NCI-H2171 treated with DMSO at 0.1 percent for 48 hours (cell line): Measurements from ENCODE around the gene UHMK1.

Experiments
- DNase-seq: peaks from one replicate; lab custom pipeline; 2025; lab: John Stamatoyannopoulos, UW

Gene UHMK1

DNA sequence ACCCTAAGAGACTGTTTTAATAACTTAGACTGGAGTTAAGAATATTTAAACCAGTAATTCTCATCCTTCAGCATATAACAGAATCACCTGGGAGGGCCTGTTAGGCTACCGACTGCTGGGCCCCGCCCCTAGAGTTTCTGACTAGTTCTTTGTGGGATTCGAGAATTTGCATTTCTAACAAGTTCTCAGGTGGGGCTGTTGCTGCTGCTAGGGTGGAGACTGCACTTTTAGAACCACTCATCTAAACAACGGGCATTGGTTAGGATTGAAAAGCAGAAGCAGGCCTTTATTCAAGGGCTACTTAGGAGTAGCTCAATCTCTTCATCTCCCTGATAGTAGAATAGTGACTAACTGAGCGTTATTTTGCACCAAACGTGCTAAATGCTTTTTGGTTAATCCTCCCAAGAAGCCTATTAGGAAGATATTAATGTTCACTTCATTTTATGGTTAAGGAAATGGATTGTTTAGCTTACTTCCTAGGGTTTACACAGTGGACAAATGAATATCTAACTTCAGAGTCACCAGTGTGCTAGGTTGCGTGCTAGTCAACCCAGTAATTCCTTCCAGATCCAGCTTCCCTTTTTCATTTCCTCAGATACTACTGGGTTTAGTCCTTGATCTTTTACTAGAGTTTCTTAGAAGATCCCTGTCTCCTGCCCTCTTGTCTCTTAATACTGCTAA is 32.8 kb downstream of the UHMK1 start:
- DNase-seq = no peak

- no peak for DNase-seq
Measured at GRCh38 chr1:162530988-162531319, 33.3 kb downstream of the UHMK1 start.

GRCh38 chr1:162535501-162535900 is 37.9 kb downstream of the UHMK1 start:
- no peak for DNase-seq

- no peak for DNase-seq
Measured at GRCh38 chr1:162536511-162536910, 38.9 kb downstream of the UHMK1 start.

GRCh38 chr1:162537216-162537615 is 39.6 kb downstream of the UHMK1 start:
- no peak for DNase-seq

DNA sequence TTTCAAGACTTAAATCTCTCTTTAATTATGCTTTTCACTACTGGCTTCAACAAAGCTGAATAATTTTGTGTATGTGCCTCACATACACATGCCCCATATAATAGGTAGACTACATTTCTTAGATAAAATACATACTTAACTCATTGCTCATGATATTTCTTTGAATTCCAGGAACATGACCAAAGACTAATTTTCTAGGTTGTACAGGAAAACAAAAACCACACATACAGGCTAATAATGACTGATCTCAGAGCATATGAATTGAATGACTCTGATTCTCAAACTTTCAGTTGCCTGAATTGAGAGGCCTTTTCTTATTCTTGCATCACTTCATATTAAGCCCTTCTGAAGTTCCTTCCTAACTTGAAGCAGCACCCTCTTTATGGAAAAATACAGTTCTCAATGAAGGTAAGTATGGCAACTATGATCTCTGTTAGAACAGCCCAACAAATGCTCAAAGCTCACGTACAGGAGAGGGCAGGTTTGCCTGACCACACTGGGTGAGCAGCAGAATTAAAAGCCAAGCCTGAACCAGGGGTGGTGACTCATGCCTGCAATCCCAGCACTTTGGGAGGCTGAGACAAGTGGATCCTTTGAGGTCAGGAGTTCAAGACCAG is 41.3 kb downstream of the UHMK1 start:
- no peak for DNase-seq

- no peak for DNase-seq
Measured at GRCh38 chr1:162541619-162542141, 44.1 kb downstream of the UHMK1 start.

DNA sequence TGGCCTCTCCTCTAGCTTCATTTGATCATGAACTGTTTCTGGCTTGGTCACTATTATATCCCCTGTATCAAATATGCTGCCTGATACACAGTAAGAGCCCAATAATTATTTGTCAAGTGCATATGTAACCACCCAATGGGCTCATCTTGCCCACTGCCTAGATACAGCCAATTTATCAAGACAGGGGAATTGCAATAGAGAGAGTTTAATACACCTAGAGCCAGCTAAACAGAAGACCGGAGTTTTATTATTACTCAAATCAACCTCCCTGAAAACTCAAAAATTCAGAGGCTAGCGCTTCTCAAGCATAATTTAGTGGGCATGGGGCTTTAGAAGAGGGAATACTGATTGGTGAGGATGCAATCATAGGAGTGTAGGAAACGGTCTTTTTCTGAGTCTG is 45.6 kb downstream of the UHMK1 start:
- no peak for DNase-seq

DNA sequence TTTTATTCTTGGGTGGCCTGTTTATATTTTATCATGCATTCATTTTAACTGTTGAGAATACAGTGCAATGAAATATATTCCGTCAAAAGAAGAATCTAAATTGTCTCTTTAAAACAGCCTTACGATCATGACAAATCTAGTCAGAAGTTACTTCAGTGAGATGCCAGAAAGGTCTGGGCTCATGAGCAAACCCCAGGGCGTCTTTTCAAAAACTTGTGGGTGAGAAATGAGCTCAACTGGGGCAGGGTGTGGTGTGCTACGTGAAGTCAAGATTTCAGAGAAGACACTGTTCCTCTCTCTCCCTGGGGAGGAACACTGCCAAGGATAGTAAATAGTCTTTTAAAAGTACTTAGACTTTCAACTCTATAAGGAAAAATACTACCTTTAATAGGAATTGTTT is 50.6 kb downstream of the UHMK1 start:
- no peak for DNase-seq

- no peak for DNase-seq
Measured at GRCh38 chr1:162549001-162549400, 51.4 kb downstream of the UHMK1 start.

DNA sequence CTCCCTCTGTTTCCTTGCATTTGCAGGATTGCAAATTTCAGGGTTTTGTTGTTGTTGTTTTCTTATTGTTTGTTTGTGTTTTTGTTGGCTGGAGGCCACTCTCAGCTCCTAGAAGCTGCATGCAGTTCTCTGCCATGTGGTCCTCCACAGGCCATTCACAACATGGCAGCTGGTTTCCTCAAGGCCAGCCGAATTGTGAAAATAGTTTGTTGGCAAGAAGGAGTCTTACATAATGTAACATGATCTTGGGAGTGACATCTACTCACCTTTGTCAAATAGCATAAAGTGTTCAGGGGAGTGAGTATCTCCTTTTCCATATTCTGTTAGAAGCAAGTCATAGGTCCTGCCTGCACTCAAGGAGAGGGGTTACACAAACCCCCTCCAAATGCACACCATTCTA is 53.3 kb downstream of the UHMK1 start:
- DNase-seq = peak; percentile 69

DNA sequence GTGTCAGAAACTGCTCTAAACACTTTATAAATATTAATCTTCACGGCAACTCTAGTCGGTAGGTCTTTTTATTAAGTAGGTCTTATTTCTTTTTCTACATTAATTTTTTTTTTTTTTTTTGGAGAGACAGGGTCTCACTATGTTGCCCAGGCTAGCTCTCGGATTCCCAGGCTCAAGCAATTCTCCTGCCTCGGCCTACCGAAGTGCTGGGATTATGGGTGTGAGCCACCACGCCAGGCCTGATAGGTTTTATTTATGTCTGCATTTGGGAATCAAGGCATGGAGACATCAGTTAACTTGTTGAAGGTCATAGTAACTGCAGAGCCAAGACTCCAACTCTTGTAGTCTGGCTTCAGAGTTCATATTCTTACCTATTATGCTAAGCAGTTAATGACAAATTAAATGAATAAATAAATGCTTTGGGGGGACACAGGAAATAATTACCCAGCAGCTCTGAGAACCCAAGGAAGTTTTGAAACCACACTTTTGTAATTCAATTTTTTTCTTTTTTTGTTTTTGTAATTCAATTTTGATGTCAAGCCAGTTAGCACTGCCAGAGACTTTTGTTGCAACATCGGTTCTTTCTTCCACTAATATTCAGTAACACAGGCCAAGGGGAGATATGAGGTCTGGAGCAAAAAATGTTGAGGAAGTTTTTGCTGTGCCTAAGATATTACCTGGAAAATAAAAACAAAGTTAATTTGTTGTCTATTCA is 54.5 kb downstream of the UHMK1 start:
- DNase-seq = no peak

DNA sequence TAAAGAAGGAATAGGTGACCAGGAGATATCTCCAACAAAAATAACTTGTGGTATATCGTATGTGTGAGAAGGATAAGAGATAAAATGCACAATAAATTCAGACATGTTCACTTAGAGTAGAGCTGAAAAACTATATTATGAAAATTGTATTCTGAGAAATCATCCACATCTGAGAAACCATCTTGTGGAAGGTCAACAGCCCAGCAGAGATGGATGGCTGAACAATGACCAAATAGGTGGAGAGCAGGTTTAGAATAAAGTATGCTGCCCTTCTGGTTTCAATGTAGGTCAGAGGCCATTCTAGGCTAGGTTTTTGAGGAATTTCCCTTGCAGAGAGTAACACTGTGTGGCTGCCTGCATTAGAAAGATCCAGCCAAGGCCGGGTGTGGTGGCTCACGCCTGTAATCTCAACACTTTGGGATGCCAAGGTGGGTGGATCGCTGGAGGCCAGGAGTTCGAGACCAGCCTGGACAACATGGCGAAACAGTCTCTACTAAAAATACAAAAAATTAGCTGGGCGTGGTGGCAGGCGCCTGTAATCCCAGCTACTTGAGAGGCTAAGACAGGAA is 55.1 kb downstream of the UHMK1 start:
- no peak for DNase-seq

GRCh38 chr1:162554258-162554657 is 56.6 kb downstream of the UHMK1 start:
- DNase-seq = no peak

DNA sequence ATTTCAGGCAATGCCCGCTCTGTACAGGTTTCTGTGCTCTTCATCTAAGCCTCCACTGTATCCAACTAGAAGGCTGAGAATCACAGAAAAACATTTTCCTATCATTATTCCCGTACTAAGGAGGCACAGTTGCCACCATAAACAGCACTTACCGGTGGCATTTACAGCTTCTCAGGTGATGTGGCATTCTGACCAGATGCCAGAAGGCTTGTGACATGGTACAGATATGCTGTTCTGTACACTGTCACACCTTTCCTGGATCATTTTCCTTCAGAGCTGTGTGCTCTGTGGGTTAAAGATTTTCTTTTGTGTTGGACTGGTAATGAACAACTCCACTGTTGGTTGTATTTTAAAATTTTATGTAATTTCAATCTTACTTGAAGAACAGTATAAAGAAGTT is 59.9 kb downstream of the UHMK1 start:
- no peak for DNase-seq

- DNase-seq = peak; percentile 42
Measured at GRCh38 chr1:162560303-162561036, 62.9 kb downstream of the UHMK1 start.

DNA sequence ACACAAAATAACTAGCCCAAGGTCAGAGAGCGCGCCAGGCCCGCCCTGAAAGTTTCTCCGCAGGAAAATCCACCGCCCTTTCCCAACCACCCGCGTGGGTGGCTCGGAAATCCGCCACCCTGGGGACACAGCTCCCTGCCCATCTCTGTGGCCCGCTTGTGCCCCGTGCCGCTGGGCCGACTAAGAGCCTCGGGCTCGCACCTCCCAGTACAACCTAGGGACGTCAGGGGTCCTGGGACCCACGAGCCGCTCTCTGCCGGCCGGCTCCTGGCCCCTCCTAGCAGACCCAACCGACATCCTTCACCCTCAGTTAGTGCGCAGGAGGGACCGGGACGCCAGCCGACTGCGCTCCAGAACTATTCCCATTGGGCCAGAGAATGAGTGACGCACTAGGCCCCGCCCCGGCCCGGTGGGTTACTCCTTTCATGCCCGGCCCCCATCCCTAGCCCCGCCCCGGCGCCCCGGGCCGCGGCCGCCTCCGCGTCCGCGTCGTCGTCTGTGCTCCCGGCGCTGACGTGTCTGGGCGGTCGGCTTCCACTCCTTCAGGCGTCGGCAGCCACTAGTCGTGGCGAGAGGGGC is 63.5 kb downstream of the UHMK1 start:
- peak; percentile 96 for DNase-seq

- DNase-seq = peak; percentile 27
Measured at GRCh38 chr1:162561616-162562469, 64.2 kb downstream of the UHMK1 start, which contains the start of gene UAP1. TSS of gene UAP1 (plus strand) at chr1:162561722. CDS start at chr1:162566069, 4,347 bp downstream.

GRCh38 chr1:162562470-162562828 is 64.8 kb downstream of the UHMK1 start:
- DNase-seq = peak; percentile 29

- no peak for DNase-seq
Measured at GRCh38 chr1:162564762-162565218, 67.2 kb downstream of the UHMK1 start.

DNA sequence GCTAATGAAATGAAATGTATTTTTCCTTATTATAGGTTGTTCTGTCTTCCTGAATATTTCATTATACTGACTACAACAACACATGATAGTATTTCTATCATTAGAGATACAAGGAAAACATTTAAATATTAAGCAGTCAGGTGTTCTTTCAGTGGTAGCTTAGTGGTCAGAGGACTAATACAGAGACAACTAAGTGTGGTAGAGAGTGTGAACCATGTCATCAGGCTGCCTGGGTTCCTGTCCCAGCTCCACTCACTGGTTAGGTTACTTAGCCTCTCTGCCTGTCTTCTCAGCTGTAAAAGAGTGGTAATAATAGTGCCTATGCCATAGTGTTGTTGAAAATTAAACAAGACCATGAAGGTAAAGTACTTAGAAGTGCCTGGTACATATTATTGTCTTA is 67.8 kb downstream of the UHMK1 start:
- no peak for DNase-seq
